ENCODE measurements around the gene REEP2.

Gene REEP2

DNA sequence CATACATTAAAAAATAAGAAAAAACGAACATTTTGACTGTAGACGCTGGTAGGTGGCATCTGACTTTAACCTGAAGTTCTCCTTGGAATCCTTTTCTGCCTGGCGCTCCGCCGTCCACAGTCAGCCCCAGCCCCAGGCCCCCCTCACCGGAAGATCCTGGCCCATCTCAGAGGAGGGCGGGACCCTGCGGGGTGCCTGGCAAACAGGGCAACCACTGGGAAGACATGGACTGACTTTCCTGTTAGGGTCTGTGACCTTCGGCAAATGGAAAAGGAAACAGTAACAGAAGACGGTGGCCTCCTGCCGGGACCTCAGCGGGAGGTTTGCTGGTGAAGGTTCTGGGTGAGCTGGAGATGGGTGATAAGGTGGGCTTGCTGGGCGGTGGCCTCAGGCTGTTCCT lies 14.7 kb downstream of the REEP2 start:
- no peak overlapping the region for H3K4me3 ChIP-seq (ENCODE audit: low read depth, low read length)
- TF ChIP-seq, protein P1, sequence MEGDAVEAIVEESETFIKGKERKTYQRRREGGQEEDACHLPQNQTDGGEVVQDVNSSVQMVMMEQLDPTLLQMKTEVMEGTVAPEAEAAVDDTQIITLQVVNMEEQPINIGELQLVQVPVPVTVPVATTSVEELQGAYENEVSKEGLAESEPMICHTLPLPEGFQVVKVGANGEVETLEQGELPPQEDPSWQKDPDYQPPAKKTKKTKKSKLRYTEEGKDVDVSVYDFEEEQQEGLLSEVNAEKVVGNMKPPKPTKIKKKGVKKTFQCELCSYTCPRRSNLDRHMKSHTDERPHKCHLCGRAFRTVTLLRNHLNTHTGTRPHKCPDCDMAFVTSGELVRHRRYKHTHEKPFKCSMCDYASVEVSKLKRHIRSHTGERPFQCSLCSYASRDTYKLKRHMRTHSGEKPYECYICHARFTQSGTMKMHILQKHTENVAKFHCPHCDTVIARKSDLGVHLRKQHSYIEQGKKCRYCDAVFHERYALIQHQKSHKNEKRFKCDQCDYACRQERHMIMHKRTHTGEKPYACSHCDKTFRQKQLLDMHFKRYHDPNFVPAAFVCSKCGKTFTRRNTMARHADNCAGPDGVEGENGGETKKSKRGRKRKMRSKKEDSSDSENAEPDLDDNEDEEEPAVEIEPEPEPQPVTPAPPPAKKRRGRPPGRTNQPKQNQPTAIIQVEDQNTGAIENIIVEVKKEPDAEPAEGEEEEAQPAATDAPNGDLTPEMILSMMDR (IDR thresholded peaks at IDR 0.05; ENCODE audit: low read depth, low read length) = no peak
- TF ChIP-seq MYC (IDR thresholded peaks at IDR 0.05; ENCODE audit: low read depth, low read length) = no peak
- no peak for TF ChIP-seq MAX (IDR thresholded peaks at IDR 0.05; ENCODE audit: low read depth, low read length)
- no peak for TF ChIP-seq POLR2A (IDR thresholded peaks at IDR 0.05; ENCODE audit: extremely low read depth, insufficient read length)
- no peak for DNase-seq (ENCODE audit: low read depth)

DNA sequence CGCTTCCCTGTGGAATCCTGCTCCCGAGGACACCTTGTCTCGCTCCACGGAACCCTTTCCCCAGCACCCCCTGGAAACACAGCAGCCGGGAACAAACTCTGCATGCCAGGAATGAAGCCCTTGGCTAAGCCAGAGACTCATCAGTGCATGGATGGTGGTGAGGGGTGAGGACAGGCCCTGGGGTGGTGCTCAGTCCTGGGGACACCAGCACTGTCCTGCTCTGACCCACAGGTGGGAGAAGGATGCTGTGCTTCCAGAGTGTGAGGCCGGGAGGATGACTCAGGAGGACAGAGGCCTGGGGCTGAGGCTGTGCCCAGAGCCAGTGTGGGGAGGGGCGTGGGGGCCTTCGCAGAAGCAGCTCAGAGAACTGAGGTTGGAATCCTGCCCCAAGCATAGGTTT lies 15.3 kb downstream of the REEP2 start:
- no peak for DNase-seq (ENCODE audit: low read depth)
- no peak for TF ChIP-seq MYC (IDR thresholded peaks at IDR 0.05; ENCODE audit: low read depth, low read length)
- no peak for TF ChIP-seq MAX (IDR thresholded peaks at IDR 0.05; ENCODE audit: low read depth, low read length)
- no peak for TF ChIP-seq POLR2A (IDR thresholded peaks at IDR 0.05; ENCODE audit: extremely low read depth, insufficient read length)
- TF ChIP-seq, protein P1 (IDR thresholded peaks at IDR 0.05; ENCODE audit: low read depth, low read length) = no peak
- H3K4me3 ChIP-seq (ENCODE audit: low read depth, low read length) = no peak overlapping the region

GRCh38 chr5:138455232-138455930 lies 16.5 kb downstream of the REEP2 start:
- DNase-seq (ENCODE audit: low read depth) = no peak
- TF ChIP-seq, protein P1 (IDR thresholded peaks at IDR 0.05; ENCODE audit: low read depth, low read length) = no peak
- no peak for TF ChIP-seq MYC (IDR thresholded peaks at IDR 0.05; ENCODE audit: low read depth, low read length)
- no peak for TF ChIP-seq MAX (IDR thresholded peaks at IDR 0.05; ENCODE audit: low read depth, low read length)
- TF ChIP-seq POLR2A (IDR thresholded peaks at IDR 0.05; ENCODE audit: extremely low read depth, insufficient read length) = no peak
- H3K4me3 ChIP-seq (ENCODE audit: low read depth, low read length) = no peak overlapping the region

- H3K4me3 ChIP-seq (ENCODE audit: low read depth, low read length) = no peak overlapping the region
- no peak for DNase-seq (ENCODE audit: low read depth)
- TF ChIP-seq POLR2A (IDR thresholded peaks at IDR 0.05; ENCODE audit: extremely low read depth, insufficient read length) = no peak
- no peak for TF ChIP-seq MYC (IDR thresholded peaks at IDR 0.05; ENCODE audit: low read depth, low read length)
- no peak for TF ChIP-seq MAX (IDR thresholded peaks at IDR 0.05; ENCODE audit: low read depth, low read length)
- TF ChIP-seq, protein P1 (IDR thresholded peaks at IDR 0.05; ENCODE audit: low read depth, low read length) = no peak
These were observed 18.8 kb downstream of the REEP2 start for GRCh38 chr5:138457531-138458275.

GRCh38 chr5:138458384-138458783 lies 19.5 kb downstream of the REEP2 start:
- peak; percentile 38 for DNase-seq (ENCODE audit: low read depth)
- TF ChIP-seq POLR2A (IDR thresholded peaks at IDR 0.05; ENCODE audit: extremely low read depth, insufficient read length) (no peak), MAX (IDR thresholded peaks at IDR 0.05; ENCODE audit: low read depth, low read length) (no peak)
- TF ChIP-seq, protein P1 (IDR thresholded peaks at IDR 0.05; ENCODE audit: low read depth, low read length) = no peak
- no peak overlapping the region for H3K4me3 ChIP-seq (ENCODE audit: low read depth, low read length)

All from NB4 (cell line).